Mesendoderm (in vitro differentiated cells): ENCODE measurements around the gene NCAPG2.

Experiments used
- DNase-seq: peaks from one replicate; pipeline ENCODE4 v3.0.0; 2013
- H2AK5ac ChIP-seq: 2 replicates; pipeline ENCODE4 v1.6.1; 2013; ENCODE audit warnings: low read length, inconsistent platforms
- H2BK120ac ChIP-seq: 2 replicates; pipeline ENCODE4 v1.6.1; 2013; ENCODE audit warnings: low read depth, mild to moderate bottlenecking, low read length, moderate library complexity, mixed read lengths
- H2BK15ac ChIP-seq: replicated peaks from 2 replicates; pipeline ENCODE4 v1.6.1; 2013; ENCODE audit warnings: low read depth, mild to moderate bottlenecking, moderate library complexity
- H2BK5ac ChIP-seq: 2 replicates; pipeline ENCODE4 v1.6.1; 2013; ENCODE audit warnings: low read length, inconsistent platforms
- H3K18ac ChIP-seq: 2 replicates; pipeline ENCODE4 v1.6.1; 2013; ENCODE audit warnings: mild to moderate bottlenecking, low read length, mixed read lengths
- H3K23ac ChIP-seq: one replicate; pipeline ENCODE4 v1.6.1; 2013; ENCODE audit warnings: low read length
- H3K27ac ChIP-seq: 2 replicates; pipeline ENCODE4 v1.5.1; 2013; ENCODE audit warnings: low read depth, mild to moderate bottlenecking, inconsistent platforms, low read length, moderate library complexity
- H3K27me3 ChIP-seq: 2 replicates; pipeline ENCODE4 v1.6.1; 2013; ENCODE audit warnings: low read length, control low read depth, mild to moderate bottlenecking, inconsistent platforms; ENCODE audit not compliant: insufficient read depth, poor library complexity
- H3K36me3 ChIP-seq: 2 replicates; pipeline ENCODE4 v1.6.1; 2013; ENCODE audit warnings: low read length, inconsistent platforms; ENCODE audit not compliant: control insufficient read depth, insufficient read depth
- H3K4ac ChIP-seq: one replicate; pipeline ENCODE4 v1.6.1; 2013; ENCODE audit warnings: low read depth, mild to moderate bottlenecking, low read length, moderate library complexity
- H3K4me1 ChIP-seq: 2 replicates; pipeline ENCODE4 v1.6.1; 2013; ENCODE audit warnings: low read depth, low read length, inconsistent platforms; ENCODE audit not compliant: control insufficient read depth
- H3K4me2 ChIP-seq: 2 replicates; pipeline ENCODE4 v1.6.1; 2013; ENCODE audit warnings: low read length
- H3K4me3 ChIP-seq: 2 replicates; pipeline ENCODE4 v1.5.1; 2013; ENCODE audit warnings: mild to moderate bottlenecking, low read length
- H3K56ac ChIP-seq: one replicate; pipeline ENCODE4 v1.6.1; 2013; ENCODE audit warnings: low read length
- H3K79me1 ChIP-seq: 2 replicates; pipeline ENCODE4 v1.6.1; 2013; ENCODE audit warnings: low read length, inconsistent platforms
- H3K79me2 ChIP-seq: 2 replicates; pipeline ENCODE4 v1.6.1; 2013; ENCODE audit warnings: mild to moderate bottlenecking, low read length; ENCODE audit not compliant: control insufficient read depth, insufficient read depth
- H3K9ac ChIP-seq: 2 replicates; pipeline ENCODE4 v1.6.1; 2013; ENCODE audit warnings: low read length, inconsistent platforms
- H4K5ac ChIP-seq: one replicate; pipeline ENCODE4 v1.6.1; 2013; ENCODE audit warnings: low read length
- H4K8ac ChIP-seq: one replicate; pipeline ENCODE4 v1.6.1; 2013; ENCODE audit warnings: low read depth, mild to moderate bottlenecking, control low read depth, low read length, moderate library complexity
- WGBS: extraction: QIAGEN DNeasy Blood & Tissue Kit; methylation state at CpG from one replicate; pipeline ENCODE4 v1.1.7; 2013; ENCODE audit warnings: low lambda C conversion rate, missing lambda C conversion rate; ENCODE audit not compliant: insufficient coverage; ENCODE audit errors: extremely low coverage; 5-methylcytosine and 5-hydroxymethylcytosine counted together

The NCAPG2 gene

GRCh38 chr7:158684329-158684728, 20.3 kb downstream of the NCAPG2 start:
- DNase-seq, result no peak
- H2AK5ac ChIP-seq, result no peak overlapping the region
- H3K4me3 ChIP-seq, result no peak overlapping the region
- H3K27me3 ChIP-seq, result no peaks in the 10 kb centered on the region
- no peaks in the 10 kb centered on the region for H3K4me1 ChIP-seq
- H3K79me1 ChIP-seq, result no peaks in the 10 kb centered on the region
- H4K5ac ChIP-seq, result no peak overlapping the region
- no peak overlapping the region for H3K18ac ChIP-seq
- H3K23ac ChIP-seq, result no peak overlapping the region
- no peak overlapping the region for H2BK120ac ChIP-seq
- no peak overlapping the region for H3K27ac ChIP-seq
- peaks cover 11% of the 10 kb centered on the region for H3K36me3 ChIP-seq
- H2BK5ac ChIP-seq, result no peak overlapping the region
- no peak overlapping the region for H3K56ac ChIP-seq
- no CpG with 5 or more reads among the region's 1 CpG for WGBS
- H3K4me2 ChIP-seq, result no peak overlapping the region
- no peak overlapping the region for H2BK15ac ChIP-seq
- H3K79me2 ChIP-seq, result no peaks in the 10 kb centered on the region
- no peak overlapping the region for H3K9ac ChIP-seq
- no peak overlapping the region for H3K4ac ChIP-seq
- no peak overlapping the region for H4K8ac ChIP-seq

GRCh38 chr7:158683541-158683940, 21.1 kb downstream of the NCAPG2 start:
- Histone ChIP-seq H3K56ac (no peak overlapping the region), H3K79me1 (no peaks in the 10 kb centered on the region), H3K18ac (no peak overlapping the region), H2BK15ac (no peak overlapping the region), H3K27me3 (no peaks in the 10 kb centered on the region), H2BK120ac (no peak overlapping the region), H3K36me3 (peaks cover 9% of the 10 kb centered on the region), H3K4me2 (no peak overlapping the region), H2BK5ac (no peak overlapping the region), H4K5ac (no peak overlapping the region), H3K4ac (no peak overlapping the region), H3K27ac (no peak overlapping the region), H3K79me2 (no peaks in the 10 kb centered on the region), H4K8ac (no peak overlapping the region), H3K4me1 (no peaks in the 10 kb centered on the region), H3K23ac (no peak overlapping the region), H3K9ac (no peak overlapping the region), H2AK5ac (no peak overlapping the region), H3K4me3 (no peak overlapping the region)
- no CpG with 5 or more reads among the region's 2 CpGs for WGBS
- DNase-seq, result no peak

- H2BK15ac ChIP-seq, result no peak overlapping the region
- H3K4me1 ChIP-seq, result no peaks in the 10 kb centered on the region
- H3K23ac ChIP-seq, result no peak overlapping the region
- no peaks in the 10 kb centered on the region for H3K79me2 ChIP-seq
- no peaks in the 10 kb centered on the region for H3K79me1 ChIP-seq
- H3K18ac ChIP-seq, result no peak overlapping the region
- no peak overlapping the region for H3K4me2 ChIP-seq
- no peak overlapping the region for H3K4me3 ChIP-seq
- no peak overlapping the region for H4K8ac ChIP-seq
- H2BK120ac ChIP-seq, result no peak overlapping the region
- no peaks in the 10 kb centered on the region for H3K27me3 ChIP-seq
- peaks cover 6% of the 10 kb centered on the region for H3K36me3 ChIP-seq
- no peak overlapping the region for H3K4ac ChIP-seq
- DNase-seq, result no peak
- H3K56ac ChIP-seq, result no peak overlapping the region
- no peak overlapping the region for H2BK5ac ChIP-seq
- H3K9ac ChIP-seq, result no peak overlapping the region
- H4K5ac ChIP-seq, result no peak overlapping the region
- no peak overlapping the region for H3K27ac ChIP-seq
- no peak overlapping the region for H2AK5ac ChIP-seq
Measured at GRCh38 chr7:158682456-158682855, 22.1 kb downstream of the NCAPG2 start.

- H3K4me1 ChIP-seq, result no peaks in the 10 kb centered on the region
- H2BK120ac ChIP-seq, result no peak overlapping the region
- H3K9ac ChIP-seq, result no peak overlapping the region
- peaks cover 1% of the 10 kb centered on the region for H3K79me1 ChIP-seq
- no peaks in the 10 kb centered on the region for H3K79me2 ChIP-seq
- H4K8ac ChIP-seq, result no peak overlapping the region
- no peaks in the 10 kb centered on the region for H3K27me3 ChIP-seq
- H2AK5ac ChIP-seq, result no peak overlapping the region
- H3K27ac ChIP-seq, result no peak overlapping the region
- no peak overlapping the region for H3K18ac ChIP-seq
- no CpG with 5 or more reads among the region's 3 CpGs for WGBS
- no peak overlapping the region for H3K23ac ChIP-seq
- no peak overlapping the region for H3K4me3 ChIP-seq
- no peak overlapping the region for H3K56ac ChIP-seq
- no peak overlapping the region for H3K4me2 ChIP-seq
- no peak overlapping the region for H2BK15ac ChIP-seq
- DNase-seq, result no peak
- no peak overlapping the region for H2BK5ac ChIP-seq
- H3K36me3 ChIP-seq, result peaks cover 4% of the 10 kb centered on the region
- no peak overlapping the region for H3K4ac ChIP-seq
- H4K5ac ChIP-seq, result no peak overlapping the region
Measured at GRCh38 chr7:158680754-158681153, 23.9 kb downstream of the NCAPG2 start.

- Histone ChIP-seq H3K79me2 (no peaks in the 10 kb centered on the region), H4K8ac (no peak overlapping the region), H3K4ac (no peak overlapping the region), H2BK15ac (no peak overlapping the region), H3K18ac (no peak overlapping the region), H3K36me3 (peaks cover 6% of the 10 kb centered on the region), H3K4me3 (no peak overlapping the region), H3K23ac (no peak overlapping the region), H3K56ac (no peak overlapping the region), H2BK120ac (no peak overlapping the region), H3K4me1 (no peaks in the 10 kb centered on the region), H3K4me2 (no peak overlapping the region), H3K27me3 (no peaks in the 10 kb centered on the region), H3K79me1 (peaks cover 1% of the 10 kb centered on the region), H4K5ac (no peak overlapping the region), H2BK5ac (no peak overlapping the region), H2AK5ac (no peak overlapping the region), H3K9ac (no peak overlapping the region), H3K27ac (no peak overlapping the region)
- DNase-seq, result no peak
- WGBS, result no CpG with 5 or more reads among the region's 3 CpGs
Measured at GRCh38 chr7:158676906-158677305, 27.7 kb downstream of the NCAPG2 start.

GRCh38 chr7:158676171-158676840, 28.3 kb downstream of the NCAPG2 start:
- Histone ChIP-seq H3K9ac (no peak overlapping the region), H3K18ac (no peak overlapping the region), H3K27me3 (no peaks in the 10 kb centered on the region), H3K4me3 (no peak overlapping the region), H3K79me1 (peaks cover 1% of the 10 kb centered on the region), H3K36me3 (peaks cover 8% of the 10 kb centered on the region), H2BK120ac (no peak overlapping the region), H3K4me1 (no peaks in the 10 kb centered on the region), H2AK5ac (no peak overlapping the region), H3K4ac (no peak overlapping the region), H2BK5ac (no peak overlapping the region), H3K23ac (no peak overlapping the region), H3K56ac (no peak overlapping the region), H3K79me2 (no peaks in the 10 kb centered on the region), H2BK15ac (no peak overlapping the region), H4K8ac (no peak overlapping the region), H3K27ac (no peak overlapping the region), H3K4me2 (no peak overlapping the region), H4K5ac (no peak overlapping the region)
- no peak for DNase-seq
- no CpG with 5 or more reads among the region's 7 CpGs for WGBS
